HuH-7.5 (cell line): Measurements from ENCODE around the gene RARA.
"Not testable (repeated sequence)": the region's sequence is repeated elsewhere in the genome, so short reads cannot be mapped to it uniquely, and the experiment has no call there.

Experiments used
- DNase-seq: peaks from one replicate; pipeline ENCODE4 v3.0.0; 2011; ENCODE audit warnings: low spot score

The RARA gene

DNA sequence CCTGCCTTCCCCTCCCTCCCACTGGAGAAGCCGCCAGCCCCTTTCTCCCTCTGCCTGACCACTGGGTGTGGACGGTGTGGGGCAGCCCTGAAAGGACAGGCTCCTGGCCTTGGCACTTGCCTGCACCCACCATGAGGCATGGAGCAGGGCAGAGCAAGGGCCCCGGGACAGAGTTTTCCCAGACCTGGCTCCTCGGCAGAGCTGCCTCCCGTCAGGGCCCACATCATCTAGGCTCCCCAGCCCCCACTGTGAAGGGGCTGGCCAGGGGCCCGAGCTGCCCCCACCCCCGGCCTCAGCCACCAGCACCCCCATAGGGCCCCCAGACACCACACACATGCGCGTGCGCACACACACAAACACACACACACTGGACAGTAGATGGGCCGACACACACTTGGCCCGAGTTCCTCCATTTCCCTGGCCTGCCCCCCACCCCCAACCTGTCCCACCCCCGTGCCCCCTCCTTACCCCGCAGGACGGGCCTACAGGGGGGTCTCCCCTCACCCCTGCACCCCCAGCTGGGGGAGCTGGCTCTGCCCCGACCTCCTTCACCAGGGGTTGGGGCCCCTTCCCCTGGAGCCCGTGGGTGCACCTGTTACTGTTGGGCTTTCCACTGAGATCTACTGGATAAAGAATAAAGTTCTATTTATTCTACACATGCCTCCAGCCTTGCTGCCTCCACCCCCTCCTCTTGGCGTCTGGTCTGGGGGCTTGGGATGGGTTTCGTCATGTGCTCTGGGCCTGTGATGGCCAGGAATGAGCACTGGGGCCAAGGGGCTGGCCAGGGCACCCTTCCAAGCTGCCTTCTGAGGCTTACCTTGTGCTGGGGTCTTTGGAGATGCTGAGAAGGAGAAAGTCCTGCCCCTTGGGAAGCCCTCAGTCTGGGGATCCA, 48.3 kb downstream of the RARA start:
- no peak for DNase-seq

DNA sequence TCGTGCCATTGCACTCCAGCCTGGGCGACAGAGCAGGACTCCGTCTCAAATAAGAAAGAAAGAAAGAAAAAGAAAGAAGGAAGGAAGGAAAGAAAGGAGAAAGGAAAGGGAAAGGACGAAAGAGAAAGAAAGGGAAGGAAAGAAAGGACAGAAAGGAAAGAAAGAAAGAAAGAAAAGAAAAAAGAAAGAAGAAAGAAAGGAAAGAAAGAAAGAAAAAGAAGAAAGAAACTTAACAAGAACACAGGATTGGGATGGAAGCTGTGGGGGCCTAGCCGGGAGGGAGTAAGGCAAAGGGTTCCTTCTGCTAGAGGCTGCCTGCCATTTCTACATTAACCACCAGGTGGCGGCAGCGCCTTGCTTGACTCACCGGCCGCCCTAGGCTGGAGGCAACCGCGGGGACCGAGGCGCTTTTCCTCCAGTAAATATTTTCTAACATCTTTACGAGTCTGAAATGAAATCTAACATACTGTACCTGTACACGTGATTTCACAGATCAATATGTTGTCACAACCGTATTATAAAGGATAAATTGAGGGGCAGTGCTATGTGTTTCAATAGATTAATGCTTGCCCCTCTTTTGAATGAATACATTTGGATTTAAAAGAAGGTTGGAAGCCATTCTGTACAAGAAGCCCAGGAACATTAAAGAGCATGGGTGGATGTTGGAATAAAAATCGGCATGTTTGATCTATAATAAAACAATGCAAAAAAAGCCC, 49.5 kb downstream of the RARA start:
- peak; percentile 98 for DNase-seq

DNA sequence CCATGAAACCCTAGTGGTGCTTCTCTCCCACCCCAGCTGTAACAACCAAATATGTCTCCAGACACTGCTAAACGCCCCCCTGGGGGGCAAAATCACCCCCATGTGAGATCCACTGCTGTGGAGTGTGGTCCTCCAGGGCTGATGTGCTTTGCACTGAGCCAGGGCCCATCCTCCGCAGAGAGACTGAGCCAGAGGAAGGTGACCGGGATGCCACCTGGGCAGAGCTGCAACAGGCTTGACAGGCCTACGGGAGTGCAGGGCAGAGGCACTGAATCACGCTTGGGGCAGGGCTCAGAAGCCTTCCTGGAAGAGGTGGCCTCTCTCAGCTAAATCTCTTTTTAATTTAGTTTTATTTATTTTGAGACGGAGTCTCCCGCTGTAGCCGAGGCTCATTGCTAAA, 51.1 kb downstream of the RARA start:
- no peak for DNase-seq

DNA sequence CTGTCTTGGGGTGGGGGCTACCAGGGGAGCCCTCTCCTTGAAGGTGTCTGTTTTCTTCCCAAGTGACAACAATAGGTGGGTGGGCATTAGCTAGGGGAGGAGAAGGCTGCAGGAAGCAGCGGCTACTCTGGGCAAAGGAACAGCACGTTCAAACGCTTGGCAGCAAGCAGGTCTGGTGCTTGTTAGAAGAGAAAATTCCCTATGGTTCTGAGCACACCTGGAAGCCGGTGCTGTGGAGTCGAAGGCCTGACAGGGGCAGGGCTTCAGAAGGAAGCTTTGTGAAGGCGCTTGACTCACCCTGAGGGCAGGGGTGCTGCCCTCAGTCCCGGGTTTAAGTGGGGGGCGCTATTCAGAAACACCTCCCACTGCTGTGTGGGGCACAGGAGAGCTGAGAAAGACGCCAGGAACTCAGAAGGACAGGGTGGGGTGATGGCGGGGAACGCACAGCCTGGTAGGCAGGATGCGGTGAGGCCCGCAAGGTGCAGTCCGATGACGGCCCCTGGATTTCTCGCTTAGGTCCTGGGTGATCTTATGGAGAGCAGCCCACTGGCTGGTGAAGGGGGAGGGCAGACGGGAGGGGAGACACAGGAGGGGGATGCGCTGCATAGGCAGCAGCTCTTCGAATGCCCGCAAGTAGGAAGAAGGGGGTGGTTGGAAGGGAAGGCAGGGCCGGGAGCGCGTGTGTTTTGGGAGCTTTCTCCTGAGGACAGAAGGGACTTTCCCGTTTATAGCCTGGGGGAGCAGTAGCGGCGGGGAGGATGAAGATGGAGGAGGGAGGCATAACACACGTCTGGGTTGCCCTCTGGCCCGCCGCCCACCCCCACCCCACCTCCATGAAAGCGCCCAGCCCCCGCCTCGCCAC, 52.3 kb downstream of the RARA start:
- no peak for DNase-seq

DNA sequence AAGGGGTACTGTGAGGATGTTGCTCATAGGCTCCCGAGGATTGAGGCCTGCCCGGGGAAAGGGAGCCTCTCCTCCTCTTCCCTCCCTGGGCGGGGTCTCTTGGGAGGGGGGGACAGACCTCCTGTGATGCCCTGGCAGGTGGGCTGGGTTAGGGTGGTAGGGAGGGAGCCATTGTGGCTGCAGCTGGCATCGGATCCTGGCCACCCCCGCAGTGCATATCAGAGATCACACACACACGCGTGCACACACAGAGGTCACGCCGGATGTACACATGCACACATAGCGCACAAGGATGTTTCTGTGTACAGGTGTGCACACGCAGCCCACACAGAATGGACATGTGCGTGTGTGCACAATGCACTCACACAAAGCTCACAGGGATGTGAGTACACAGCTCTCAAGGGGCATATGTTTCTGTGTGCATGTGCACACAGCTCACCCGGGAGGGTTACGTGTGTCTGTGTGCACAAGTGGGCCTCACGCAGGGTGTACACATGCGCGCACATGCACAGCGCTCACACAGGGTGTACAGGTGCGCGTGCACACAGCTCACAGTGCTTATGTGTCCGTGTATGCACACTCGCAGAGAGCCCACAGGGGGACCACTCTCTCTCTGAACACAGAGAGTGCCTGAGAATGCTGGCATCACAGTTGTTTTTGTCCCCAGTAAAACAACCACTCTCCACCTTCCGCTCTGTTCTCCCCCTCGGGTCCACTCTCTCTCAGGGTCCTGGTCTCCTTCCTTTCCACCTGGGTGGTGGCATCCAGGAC, 53.1 kb downstream of the RARA start:
- no peak for DNase-seq

DNA sequence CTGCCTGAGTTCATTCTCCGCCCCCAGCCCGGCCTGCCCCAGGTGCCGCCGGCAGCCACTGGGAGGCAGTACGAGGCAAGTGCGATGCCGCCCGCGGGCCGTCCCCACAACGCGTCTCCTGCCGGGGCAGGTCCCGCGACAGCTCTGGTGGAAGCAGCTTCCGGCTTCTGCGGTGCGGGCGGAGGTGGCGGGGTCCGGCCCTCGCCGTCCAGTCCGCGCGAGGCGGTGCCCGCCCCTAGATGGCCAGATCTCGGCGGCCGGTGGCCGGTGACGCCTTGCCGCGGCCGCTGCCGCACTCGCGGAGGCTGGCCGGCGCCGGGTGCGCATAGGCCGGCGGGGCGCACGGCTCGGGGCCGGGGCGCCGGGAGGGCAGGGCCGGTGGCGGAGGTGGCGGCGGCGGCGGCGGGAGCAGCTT, 53.7 kb downstream of the RARA start:
- DNase-seq: peak; percentile 97

DNA sequence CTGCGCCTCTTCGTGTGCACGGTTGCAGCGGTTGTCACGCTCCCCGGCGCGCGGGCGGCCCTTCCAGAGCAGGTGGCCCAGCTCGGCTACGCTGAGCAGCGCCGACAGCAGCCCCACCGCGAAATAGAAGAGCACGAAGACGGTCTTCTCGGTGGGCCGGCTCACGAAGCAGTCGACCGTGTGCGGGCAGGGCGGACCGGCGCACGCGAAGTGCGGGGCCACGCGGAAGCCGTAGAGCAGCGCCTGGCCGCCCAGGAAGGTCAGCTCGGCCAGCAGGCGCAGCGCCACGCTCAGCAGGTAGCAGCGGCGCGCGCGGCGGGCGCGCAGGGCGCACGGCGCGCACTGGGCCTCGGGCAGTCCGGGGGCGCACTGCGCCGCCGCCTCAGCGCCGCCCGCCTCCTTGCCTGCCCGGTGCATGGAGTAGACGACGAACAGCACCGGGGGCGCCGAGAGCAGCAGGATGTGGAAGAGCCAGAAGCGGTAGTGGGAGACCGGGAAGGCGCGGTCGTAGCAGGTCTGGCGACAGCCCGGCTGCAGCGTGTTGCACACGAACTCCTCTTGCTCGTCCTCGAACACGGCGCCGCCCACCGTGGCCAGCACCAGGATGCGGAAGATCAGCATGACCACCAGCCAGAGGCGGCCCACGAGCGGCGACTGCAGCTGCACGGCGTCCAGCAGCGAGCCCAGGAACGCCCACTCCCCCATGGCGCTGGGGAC, 54.3 kb downstream of the RARA start:
- DNase-seq: no peak

DNA sequence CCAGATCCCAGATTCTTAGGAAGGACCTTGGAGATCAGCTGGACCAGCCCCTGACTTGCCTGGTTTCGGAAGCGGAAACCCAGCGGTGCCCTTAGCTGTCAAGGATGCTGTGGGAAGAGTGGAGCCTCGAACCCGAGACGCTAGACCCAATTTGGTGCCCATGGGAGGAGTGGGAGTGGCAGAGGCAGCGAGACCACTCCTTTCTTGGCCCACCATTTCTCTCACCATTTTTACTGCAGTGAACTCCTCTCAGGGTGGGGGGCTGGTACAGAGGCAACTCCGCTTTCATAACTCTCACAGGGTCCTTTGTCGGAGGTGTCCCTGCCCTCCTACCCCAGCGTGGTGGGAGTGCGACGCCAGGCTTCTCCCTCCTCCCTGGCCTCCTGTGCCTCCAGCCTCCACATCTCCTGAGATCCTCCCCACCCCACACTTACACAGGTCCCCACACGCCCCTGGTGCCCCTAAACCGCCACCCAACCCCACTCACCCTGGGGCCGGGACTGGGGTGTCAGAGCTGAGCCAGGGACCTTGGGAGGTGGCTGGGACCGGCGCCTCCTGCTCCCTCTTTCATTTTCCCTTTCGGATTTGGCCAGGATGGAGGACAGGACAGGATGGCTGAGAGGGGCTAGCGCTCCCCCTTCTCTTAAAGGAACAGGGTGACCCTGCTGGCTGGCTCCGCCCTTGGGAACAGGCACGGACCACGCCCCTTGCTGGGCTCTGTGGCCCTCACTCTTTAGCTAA, 55.3 kb downstream of the RARA start, which contains the start of gene GJD3:
Gene GJD3, minus strand, starts transcription at position 617 of the 741 bp plus-strand sequence. CDS start 922 bp downstream, outside the sequence.
- DNase-seq: no peak

DNA sequence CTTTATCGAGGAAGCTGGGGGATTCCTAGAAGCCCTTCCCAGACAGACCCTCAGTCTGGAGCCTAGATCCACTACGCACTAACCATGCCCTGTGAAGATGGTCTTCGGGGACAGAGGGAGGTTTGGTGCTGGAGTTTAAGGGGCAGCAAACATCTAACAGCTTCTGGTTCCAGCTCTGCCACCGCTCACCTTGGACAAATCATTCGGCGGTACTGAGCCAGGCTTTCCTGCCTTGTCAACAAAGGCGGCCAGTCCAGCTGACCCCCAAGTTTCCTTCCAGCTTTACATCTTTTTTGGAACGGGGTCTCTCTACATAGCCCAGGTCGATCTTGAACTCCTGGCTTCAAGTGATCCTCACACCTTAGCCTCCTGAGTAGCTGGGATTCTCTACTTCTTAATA, 55.9 kb downstream of the RARA start:
- no peak for DNase-seq

DNA sequence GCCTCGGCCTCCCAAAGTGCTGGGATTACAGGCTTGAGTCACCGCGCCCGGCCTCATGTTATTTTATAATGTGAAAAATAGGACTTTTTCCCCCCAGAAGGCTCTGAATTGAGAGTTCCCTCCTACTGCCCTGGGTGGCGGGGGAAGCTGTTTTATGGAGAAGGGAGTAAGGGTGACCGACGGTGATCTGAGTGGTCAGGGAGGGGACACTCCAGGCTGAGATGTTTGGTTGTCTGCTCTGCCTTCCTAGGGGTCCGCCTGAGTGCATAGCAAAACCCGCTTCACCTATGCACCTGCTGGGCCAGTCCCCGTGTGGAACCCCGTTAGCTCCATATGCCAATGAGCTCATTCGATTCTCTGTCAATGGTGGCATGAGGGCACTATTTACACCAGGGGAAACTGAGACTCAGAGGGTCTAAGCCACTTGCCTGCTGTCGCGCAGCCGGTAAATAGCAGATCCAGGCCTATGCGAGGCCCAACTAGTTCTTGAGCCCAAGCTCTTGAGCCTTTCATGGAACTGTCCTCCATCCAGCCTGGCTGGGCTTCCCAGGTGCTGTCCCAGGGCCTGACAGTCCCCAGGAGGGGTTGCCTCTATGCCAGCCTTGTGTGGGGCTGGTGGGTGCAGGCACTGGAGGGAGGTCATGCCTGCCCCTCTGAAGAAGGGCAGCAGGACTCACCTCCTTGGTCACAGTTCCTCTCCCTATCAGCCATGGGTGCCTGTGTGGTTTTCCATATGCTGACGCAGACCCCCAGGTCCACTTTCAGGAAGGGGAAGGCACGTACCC, 57.3 kb downstream of the RARA start:
- DNase-seq: no peak

DNA sequence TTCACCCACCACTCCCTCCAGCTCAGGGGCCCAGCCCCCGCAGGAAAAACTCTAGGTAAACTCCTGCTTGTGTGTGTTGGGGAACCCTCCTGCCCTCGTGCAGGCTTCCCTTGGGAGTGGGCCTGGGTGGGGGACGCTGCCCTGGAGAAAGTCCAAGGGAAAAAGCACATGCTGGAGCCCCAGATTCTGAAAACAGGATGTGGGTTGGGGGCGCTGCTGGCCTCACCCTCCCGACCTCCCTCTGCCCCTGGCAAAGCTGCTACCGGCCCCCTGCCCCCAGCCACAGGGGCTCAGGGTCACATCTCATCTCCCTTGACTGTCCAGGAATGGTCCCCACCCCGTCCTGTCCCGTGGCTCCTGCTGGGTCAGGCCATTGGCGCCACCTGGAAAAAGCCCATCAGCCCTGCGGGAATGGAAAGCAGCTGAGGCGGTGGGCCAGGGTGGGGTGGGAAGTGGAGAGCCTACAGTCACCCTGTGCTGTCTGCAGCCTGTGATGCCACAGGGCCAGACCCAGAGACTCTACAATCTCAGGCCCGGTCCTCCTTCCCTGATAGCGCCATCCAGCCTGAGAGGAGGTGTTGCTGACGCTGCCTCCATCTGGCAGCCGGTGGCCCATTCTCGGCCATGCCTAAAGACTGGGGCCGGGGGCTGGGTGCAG, 58.0 kb downstream of the RARA start:
- DNase-seq: no peak

DNA sequence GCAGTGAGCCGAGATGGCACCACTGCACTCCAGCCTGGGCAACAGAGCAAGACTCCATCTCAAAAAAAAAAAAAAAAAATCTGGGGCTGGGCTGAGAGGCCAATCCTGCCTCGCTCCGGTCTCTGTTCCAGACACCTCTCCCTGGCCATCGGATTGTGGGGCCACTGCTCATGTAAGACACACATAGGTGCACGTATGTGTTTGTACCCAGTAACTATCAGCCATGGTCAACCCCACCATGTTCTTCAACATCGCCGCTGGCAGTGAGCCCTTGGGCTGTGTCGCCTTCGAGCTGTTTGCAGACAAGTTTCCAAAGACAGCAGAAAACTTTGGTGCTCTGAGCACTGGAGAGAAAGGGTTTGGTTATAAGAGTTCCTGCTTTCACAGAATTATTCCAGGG, 58.7 kb downstream of the RARA start:
- DNase-seq: not testable (repeated sequence)

DNA sequence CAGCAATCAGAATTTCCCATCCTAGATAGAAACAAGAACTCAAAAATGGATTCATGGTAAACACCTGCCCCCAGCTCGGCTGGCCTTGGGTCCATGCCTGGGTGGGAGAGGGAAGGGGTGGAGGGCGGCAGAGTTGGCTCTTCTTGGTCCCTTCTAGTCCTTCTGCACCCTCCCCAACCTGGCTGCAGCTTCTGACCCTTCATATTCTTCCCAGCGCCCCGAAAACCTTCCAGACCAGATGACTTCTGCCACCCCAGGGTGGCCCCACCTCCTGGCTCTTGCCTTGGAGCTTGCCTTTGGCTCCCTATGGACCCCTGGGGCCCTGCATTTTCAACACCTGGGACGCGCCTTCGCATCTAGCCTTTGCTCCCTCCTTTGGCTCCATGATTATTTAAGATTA, 60.9 kb downstream of the RARA start:
- DNase-seq: no peak

DNA sequence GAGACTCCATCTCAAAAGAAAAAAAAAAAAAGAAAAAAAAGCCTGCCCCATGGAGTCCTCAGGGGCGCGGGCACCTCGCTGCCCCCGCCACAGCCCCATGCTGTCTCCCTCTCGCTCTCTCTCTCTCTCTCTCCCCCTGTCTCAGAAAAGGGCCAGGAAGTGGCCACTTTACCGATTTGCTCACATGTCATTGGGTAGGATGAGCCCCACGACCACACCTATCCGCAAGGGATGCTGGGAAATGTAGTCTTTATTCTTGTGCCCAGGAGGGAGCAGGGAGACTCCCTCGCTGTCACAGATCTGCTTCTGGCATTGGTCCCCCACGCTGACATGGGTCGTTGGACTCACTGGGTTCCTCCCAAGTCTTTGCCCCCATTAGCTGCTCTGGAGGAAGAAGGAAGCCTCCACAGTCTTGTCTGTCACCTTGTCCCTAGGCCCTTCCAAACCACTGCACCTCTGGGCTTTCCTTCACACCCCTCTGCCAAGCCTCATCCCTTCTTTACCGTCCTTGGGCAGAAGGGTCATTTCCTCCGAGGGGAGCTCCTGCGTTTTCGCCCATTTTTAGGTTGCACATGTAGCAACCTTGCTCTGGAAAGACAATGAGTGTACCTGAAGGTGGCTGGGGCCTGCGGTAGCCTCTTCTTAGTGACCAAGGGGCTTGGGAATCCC, 62.4 kb downstream of the RARA start:
- DNase-seq: no peak

DNA sequence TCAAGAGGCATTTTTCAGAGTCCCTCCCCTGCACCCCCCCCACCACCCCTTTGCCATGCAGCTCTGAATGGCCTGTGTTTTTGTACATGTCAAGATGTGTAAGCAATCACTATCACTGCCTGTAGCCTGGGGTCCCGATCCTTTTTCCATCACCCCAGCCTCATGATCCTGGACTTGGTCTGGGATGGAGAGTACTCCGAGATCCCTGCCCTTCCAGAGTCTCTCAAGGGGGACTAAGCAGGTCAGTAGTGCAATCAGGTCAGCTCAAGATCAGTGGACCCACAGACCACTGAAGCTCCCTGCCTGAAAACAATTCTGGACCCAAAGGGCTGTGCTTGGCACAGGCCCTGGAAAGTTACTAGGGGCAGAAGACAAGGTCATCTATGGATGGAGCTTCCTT, 63.1 kb downstream of the RARA start:
- DNase-seq: no peak

DNA sequence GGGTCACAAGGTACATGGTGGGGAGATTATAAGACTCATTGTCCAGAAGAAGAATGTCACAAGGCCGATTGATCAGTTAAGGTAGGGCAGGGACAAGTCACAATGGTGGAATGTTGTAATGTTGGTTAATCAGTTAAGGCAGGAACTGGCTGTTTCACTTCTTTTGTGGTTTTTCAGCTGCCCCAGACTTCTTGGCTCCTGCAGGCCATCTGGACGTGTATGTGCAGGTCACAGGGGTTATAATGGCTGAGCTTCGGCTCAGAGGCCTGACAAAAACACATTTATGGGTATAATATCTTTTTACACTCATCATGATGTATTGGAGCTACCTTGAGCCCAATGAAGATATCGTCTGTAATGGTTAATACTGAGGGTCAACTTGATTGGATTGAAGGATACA, 63.7 kb downstream of the RARA start:
- not testable (repeated sequence) for DNase-seq

DNA sequence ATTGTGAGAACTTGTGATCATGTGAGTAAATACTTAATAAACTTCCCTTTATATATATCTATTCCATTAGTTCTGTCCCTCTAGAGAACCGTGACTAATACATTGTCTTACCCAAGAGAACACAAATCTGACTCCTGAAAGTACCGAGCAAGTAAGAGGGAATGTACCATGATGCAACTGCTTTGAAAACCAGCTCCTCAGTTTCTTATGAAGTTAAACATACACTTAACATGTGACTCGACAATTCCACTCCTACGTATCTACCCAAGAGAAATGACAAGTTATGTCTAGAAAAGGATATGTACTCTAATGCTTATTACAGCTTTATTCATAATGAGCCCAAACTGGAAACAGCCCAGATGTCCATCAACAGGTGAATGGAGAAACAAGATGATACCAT, 64.3 kb downstream of the RARA start:
- DNase-seq: no peak

DNA sequence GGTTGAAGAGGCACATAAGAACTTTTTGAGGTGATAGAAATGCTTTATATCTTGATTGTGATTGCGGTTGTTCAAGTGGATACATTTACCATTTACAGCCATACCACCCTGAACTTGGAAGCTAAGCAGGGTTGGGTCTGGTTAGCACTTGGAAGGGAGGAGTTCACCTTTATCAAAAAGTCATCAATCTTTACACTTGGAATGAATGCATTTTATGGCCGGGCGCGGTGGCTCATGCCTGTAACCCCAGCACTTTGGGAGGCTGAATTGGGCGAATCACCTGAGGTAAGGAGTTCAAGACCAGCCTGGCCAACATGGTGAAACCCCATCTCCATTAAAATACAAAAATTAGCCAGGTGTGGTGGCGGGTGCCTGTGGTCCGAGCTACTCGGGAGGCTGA, 65.0 kb downstream of the RARA start:
- DNase-seq: no peak
